Liver (tissue), 9 donors: ENCODE measurements around the gene PHF12. TPM values are rescaled to one million over a fixed set of nuclear protein-coding genes. Genes with fewer than 3 reads are reported as not detected.

ENCODE experiments used
- DNase-seq: peaks from one replicate; pipeline ENCODE4 v3.0.0-alpha.2; 2017; ENCODE audit warnings: low spot score
- H3K27ac ChIP-seq, 2 donors: one replicate each; pipeline ENCODE4 v1.7.0; 2013; ENCODE audit warnings: inconsistent platforms in 2 of 2, low read length in 2 of 2, control low read depth in 1 of 2, low read depth in 1 of 2, mild to moderate bottlenecking in 1 of 2
- H3K27me3 ChIP-seq, 4 donors: one replicate each; pipeline versions ENCODE4 v1.6.1 to v1.7.0; 2013; ENCODE audit warnings: low read length in 3 of 4, inconsistent platforms in 1 of 4, mild to moderate bottlenecking in 1 of 4, moderate library complexity in 1 of 4; ENCODE audit not compliant: control insufficient read depth in 4 of 4, insufficient read depth in 4 of 4
- H3K36me3 ChIP-seq, 4 donors: one replicate each; pipeline versions ENCODE4 v1.6.1 to v1.7.0; 2013; ENCODE audit warnings: low read length in 3 of 4, mild to moderate bottlenecking in 3 of 4, low read depth in 1 of 4, moderate library complexity in 1 of 4; ENCODE audit not compliant: control insufficient read depth in 4 of 4, insufficient read depth in 3 of 4
- H3K4me1 ChIP-seq, 4 donors: one replicate each; pipeline versions ENCODE4 v1.6.1 to v1.7.0; 2013; ENCODE audit warnings: low read length in 3 of 4, mild to moderate bottlenecking in 3 of 4, moderate library complexity in 1 of 4; ENCODE audit not compliant: control insufficient read depth in 4 of 4, insufficient read depth in 4 of 4
- H3K4me3 ChIP-seq, 3 donors: one replicate each; pipeline versions ENCODE4 v1.6.1 to v1.7.0; 2013; ENCODE audit warnings: low read length in 3 of 3, control low read depth in 1 of 3, low read depth in 1 of 3, mild to moderate bottlenecking in 1 of 3
- H3K9ac ChIP-seq, 2 donors: one replicate each; pipeline ENCODE4 v1.7.0; 2013; ENCODE audit warnings: low read length in 2 of 2, mild to moderate bottlenecking in 2 of 2, moderate library complexity in 2 of 2, control low read depth in 1 of 2, low read depth in 1 of 2
- H3K9me3 ChIP-seq, 4 donors: one replicate each; pipeline versions ENCODE4 v1.6.1 to v1.7.0; 2013; ENCODE audit warnings: low read length in 3 of 4; ENCODE audit not compliant: control insufficient read depth in 4 of 4
- ATF3 ChIP-seq: IDR thresholded peaks from 2 replicates; pipeline ENCODE4 v1.6.1; 2016; ENCODE audit warnings: antibody characterized with exemption
- EGR1 ChIP-seq, 2 donors: IDR thresholded peaks; 2 replicates each; pipeline ENCODE4 v1.6.1; 2016 to 2018; ENCODE audit warnings: antibody characterized with exemption in 2 of 2, low read depth in 2 of 2
- FOXA1 ChIP-seq: IDR thresholded peaks from 2 replicates; pipeline ENCODE4 v1.6.1; 2016; ENCODE audit warnings: antibody characterized with exemption
- FOXA2 ChIP-seq: IDR thresholded peaks from 2 replicates; pipeline ENCODE4 v1.6.1; 2016; ENCODE audit warnings: antibody characterized with exemption
- GABPA ChIP-seq, 2 donors: IDR thresholded peaks in 1 of 2; conservative IDR thresholded peaks in 1 of 2; 2 replicates each; pipeline ENCODE4 v1.6.1; 2016; ENCODE audit warnings: antibody characterized with exemption in 2 of 2, mild to moderate bottlenecking in 1 of 2, moderate library complexity in 1 of 2
- HNF4A ChIP-seq, 2 donors: conservative IDR thresholded peaks; 2 replicates each; pipeline ENCODE4 v1.6.1; 2016; ENCODE audit warnings: antibody characterized with exemption in 2 of 2, mild to moderate bottlenecking in 2 of 2
- HNF4G ChIP-seq: IDR thresholded peaks from 2 replicates; pipeline ENCODE4 v1.6.1; 2016; ENCODE audit warnings: antibody characterized with exemption
- JUND ChIP-seq, 2 donors: IDR thresholded peaks; 2 replicates each; pipeline ENCODE4 v1.6.1; 2016; ENCODE audit warnings: antibody characterized with exemption in 2 of 2
- MAX ChIP-seq: IDR thresholded peaks from 2 replicates; pipeline ENCODE4 v1.6.1; 2016; ENCODE audit warnings: antibody characterized with exemption
- NR2F2 ChIP-seq: IDR thresholded peaks from 2 replicates; pipeline ENCODE4 v1.6.1; 2016; ENCODE audit warnings: antibody characterized with exemption
- RAD21 ChIP-seq, 2 donors: IDR thresholded peaks; 2 replicates each; pipeline ENCODE4 v1.6.1; 2016; ENCODE audit warnings: antibody characterized with exemption in 2 of 2, mild to moderate bottlenecking in 2 of 2
- RXRA ChIP-seq, 2 donors: IDR thresholded peaks; 2 replicates each; pipeline ENCODE4 v1.6.1; 2017 to 2018; ENCODE audit warnings: antibody characterized with exemption in 2 of 2, mild to moderate bottlenecking in 1 of 2
- SP1 ChIP-seq: IDR thresholded peaks from 2 replicates; pipeline ENCODE4 v1.6.1; 2018; ENCODE audit warnings: antibody characterized with exemption, mild to moderate bottlenecking
- TAF1 ChIP-seq: conservative IDR thresholded peaks from 2 replicates; pipeline ENCODE4 v1.6.1; 2016; ENCODE audit warnings: antibody characterized with exemption, mild to moderate bottlenecking
- YY1 ChIP-seq: IDR thresholded peaks from 2 replicates; pipeline ENCODE4 v1.6.1; 2016; ENCODE audit warnings: antibody characterized with exemption, mild to moderate bottlenecking
- ZBTB33 ChIP-seq: IDR thresholded peaks from 2 replicates; pipeline ENCODE4 v1.6.1; 2016; ENCODE audit warnings: antibody characterized with exemption
- WGBS: extraction: QIAGEN DNeasy Blood & Tissue Kit; methylation state at CpG from one replicate; pipeline ENCODE4 v1.1.7; 2013; 5-methylcytosine and 5-hydroxymethylcytosine counted together
- polyA plus RNA-seq, 2 donors: library from polyadenylated mRNA; stranded (reverse) in 1 of 2; unstranded in 1 of 2; fragments of 200-250 nt in 1 of 2; fragments of >200 nt in 1 of 2; fragmentation: Nextera tagmentation in 1 of 2; extraction: Ambion mirVana in 1 of 2; gene quantifications; one replicate each; pipeline versions ENCODE4 v1.2.1 to v1.2.3, GENCODE V29; 2013 to 2015
- total RNA-seq, 2 donors: library from RNA; depleted of rRNA; stranded (reverse); fragments of >200 nt; gene quantifications; one replicate each; pipeline ENCODE4 v1.2.3, GENCODE V29; 2014
- TF ChIP-seq, protein P1 (sequence below): fragments of 150-350 bp; IDR thresholded peaks from 2 replicates; pipeline ENCODE4 v1.5.1; 2017; ENCODE audit warnings: improper control_type of control experiment, low read depth, low read length; ENCODE audit not compliant: missing input control
- TF ChIP-seq, protein P2 (sequence below): IDR thresholded peaks from 2 replicates; pipeline ENCODE4 v1.6.1; 2016; ENCODE audit warnings: antibody characterized with exemption, mild to moderate bottlenecking
- donor health status: healthy.
- donor health status: healthy.
- donor health status: healthy.
- donor health status: healthy.
- donor health status: healthy.

The PHF12 gene
- total and polyA plus RNA-seq, 4 donors, result 4.3 to 21.3 (median 11.7) TPM

DNA sequence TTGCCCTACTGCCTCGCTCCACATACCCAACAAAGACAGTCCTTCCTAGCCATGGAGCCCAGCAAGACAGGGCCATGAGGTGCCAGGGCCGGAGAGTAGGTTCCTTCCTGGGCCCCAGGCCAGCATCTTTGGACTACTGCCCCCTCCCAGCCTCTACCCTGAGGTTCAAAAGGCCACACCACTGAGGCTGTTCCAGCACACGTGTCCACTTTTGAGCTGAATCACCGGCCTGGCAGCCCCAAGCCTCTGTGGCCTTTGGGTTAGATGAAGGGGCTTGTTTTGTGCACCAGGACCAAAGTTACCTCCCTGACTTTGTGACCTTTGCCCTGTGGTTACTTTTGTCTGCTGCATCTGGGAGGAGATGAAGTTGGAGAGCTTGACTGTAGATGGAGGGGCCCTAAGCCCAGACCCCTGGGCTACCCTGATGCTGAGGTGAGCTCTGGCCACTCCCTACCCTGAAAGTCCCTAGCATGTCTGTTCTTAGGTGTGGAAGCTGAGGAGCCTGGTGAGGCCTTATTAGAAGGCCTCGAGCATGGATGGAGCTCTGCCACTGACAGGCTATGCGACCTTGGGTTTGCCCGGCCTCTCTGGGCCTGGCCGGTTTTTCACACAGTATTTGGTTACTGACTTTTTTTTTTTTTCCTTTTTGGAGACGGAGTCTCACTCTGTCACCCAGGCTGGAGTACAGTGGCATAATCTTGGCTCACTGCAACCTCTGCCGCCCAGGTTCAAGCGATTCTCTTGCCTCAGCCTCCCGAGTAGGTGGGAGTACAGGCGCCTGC is 42.5 kb upstream of the PHF12 start:
- Histone ChIP-seq H3K27ac (no peak overlapping the region), H3K4me3 (no peak overlapping the region), H3K4me1 (peaks cover 15 to 30% (median 28%) of the 10 kb centered on the region in 4 donors), H3K27me3 (no peaks in the 10 kb centered on the region), H3K9me3 (no peaks in the 10 kb centered on the region), H3K36me3 (no peaks in the 10 kb centered on the region), H3K9ac (no peak overlapping the region)
- TF ChIP-seq RAD21 (IDR thresholded peaks at IDR 0.05) (no peak), TAF1 (no peak), SP1 (peak; percentile 71), FOXA1 (no peak), JUND (IDR thresholded peaks at IDR 0.05) (peak in 1 of 2 donors; percentile 54), RXRA (IDR thresholded peaks at IDR 0.05) (peak; percentile 69 to 89), MAX (peak; percentile 38), ZBTB33 (no peak), EGR1 (IDR thresholded peaks at IDR 0.05; ENCODE audit: low read depth in 2 of 2) (no peak), GABPA (IDR thresholded peaks at IDR 0.05 in 1 of 2, conservative IDR thresholded peaks at IDR 0.05 in 1 of 2) (no peak), ATF3 (no peak), HNF4G (peak; percentile 84), NR2F2 (no peak), HNF4A (conservative IDR thresholded peaks at IDR 0.05) (peak; percentile 96 to 98), FOXA2 (no peak), YY1 (peak; percentile 41)
- TF ChIP-seq, protein P1, sequence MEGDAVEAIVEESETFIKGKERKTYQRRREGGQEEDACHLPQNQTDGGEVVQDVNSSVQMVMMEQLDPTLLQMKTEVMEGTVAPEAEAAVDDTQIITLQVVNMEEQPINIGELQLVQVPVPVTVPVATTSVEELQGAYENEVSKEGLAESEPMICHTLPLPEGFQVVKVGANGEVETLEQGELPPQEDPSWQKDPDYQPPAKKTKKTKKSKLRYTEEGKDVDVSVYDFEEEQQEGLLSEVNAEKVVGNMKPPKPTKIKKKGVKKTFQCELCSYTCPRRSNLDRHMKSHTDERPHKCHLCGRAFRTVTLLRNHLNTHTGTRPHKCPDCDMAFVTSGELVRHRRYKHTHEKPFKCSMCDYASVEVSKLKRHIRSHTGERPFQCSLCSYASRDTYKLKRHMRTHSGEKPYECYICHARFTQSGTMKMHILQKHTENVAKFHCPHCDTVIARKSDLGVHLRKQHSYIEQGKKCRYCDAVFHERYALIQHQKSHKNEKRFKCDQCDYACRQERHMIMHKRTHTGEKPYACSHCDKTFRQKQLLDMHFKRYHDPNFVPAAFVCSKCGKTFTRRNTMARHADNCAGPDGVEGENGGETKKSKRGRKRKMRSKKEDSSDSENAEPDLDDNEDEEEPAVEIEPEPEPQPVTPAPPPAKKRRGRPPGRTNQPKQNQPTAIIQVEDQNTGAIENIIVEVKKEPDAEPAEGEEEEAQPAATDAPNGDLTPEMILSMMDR, result no peak
- TF ChIP-seq, protein P2, sequence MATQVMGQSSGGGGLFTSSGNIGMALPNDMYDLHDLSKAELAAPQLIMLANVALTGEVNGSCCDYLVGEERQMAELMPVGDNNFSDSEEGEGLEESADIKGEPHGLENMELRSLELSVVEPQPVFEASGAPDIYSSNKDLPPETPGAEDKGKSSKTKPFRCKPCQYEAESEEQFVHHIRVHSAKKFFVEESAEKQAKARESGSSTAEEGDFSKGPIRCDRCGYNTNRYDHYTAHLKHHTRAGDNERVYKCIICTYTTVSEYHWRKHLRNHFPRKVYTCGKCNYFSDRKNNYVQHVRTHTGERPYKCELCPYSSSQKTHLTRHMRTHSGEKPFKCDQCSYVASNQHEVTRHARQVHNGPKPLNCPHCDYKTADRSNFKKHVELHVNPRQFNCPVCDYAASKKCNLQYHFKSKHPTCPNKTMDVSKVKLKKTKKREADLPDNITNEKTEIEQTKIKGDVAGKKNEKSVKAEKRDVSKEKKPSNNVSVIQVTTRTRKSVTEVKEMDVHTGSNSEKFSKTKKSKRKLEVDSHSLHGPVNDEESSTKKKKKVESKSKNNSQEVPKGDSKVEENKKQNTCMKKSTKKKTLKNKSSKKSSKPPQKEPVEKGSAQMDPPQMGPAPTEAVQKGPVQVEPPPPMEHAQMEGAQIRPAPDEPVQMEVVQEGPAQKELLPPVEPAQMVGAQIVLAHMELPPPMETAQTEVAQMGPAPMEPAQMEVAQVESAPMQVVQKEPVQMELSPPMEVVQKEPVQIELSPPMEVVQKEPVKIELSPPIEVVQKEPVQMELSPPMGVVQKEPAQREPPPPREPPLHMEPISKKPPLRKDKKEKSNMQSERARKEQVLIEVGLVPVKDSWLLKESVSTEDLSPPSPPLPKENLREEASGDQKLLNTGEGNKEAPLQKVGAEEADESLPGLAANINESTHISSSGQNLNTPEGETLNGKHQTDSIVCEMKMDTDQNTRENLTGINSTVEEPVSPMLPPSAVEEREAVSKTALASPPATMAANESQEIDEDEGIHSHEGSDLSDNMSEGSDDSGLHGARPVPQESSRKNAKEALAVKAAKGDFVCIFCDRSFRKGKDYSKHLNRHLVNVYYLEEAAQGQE, result peak; percentile 38
- DNase-seq, result no peak
- 70% methylated on average over 13 of the region's 13 CpGs for WGBS
